GM18907 (cell line): ENCODE measurements around the gene GASK1A.

Experiments used
- ATAC-seq: cut with Tn5 transposase; IDR thresholded peaks from one replicate; pipeline ENCODE4 v1.9.1; 2021; ENCODE audit warnings: mild to moderate bottlenecking, moderate library complexity; ENCODE audit not compliant: unreplicated experiment

GASK1A gene

DNA sequence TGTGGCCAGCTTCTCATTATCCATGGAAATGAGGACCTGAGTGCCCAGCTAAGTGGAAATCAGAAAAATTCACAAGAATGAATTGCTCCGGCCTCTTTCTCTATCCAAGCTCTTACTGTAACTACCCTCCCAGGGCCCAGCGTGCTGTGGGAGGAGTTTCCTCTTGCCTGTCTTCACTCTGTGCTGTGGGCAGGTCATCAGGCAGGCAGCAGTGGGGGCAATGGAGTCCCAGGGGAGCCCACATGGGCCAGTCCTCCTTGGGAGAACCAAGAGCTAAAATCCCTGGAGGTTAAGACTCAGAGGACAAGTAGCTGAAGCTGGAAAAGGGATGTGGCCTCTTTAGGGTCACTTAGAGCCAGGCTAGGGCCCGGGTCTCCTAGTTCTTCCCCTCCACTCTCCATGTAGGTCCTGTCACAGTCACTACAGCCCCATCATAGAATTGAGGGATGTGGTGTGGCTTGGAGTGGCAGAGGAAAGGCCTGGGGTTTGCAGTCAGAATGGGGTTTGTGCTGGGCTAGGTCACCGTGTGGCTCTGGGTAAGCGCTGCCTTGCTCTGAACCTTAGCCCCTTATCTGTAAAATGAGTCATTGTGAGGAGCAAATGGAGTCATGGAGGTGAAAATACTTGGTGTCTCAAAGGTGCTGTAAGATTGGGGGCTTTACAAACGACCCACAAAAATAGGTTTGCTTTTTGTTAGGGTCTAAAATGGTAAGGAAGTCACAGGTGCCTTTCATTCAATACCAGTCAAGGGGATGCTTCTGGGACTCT, 3.7 kb downstream of the GASK1A start:
- no peak for ATAC-seq

DNA sequence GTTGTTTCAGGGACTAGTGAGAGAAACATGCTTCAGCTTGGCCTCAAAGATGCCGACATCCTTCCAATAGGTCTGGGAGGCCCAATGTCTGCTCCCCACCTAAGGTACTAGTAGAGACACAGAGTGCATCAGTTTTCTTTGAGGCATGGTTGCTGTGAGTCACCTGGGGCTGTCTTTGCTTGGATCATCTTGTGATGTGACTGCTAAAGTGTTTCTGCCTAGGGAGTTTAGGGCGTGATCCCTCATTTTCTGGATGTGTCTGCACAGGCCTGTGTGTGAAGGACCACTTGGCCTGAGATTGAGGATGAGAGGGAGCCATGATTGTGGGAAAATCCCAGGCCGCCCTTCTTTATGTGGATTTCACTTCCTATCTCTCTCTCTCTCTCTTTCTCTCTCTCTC, 4.8 kb downstream of the GASK1A start:
- no peak for ATAC-seq

GRCh38 chr3:42984701-42985100, 5.6 kb downstream of the GASK1A start:
- no peak for ATAC-seq

DNA sequence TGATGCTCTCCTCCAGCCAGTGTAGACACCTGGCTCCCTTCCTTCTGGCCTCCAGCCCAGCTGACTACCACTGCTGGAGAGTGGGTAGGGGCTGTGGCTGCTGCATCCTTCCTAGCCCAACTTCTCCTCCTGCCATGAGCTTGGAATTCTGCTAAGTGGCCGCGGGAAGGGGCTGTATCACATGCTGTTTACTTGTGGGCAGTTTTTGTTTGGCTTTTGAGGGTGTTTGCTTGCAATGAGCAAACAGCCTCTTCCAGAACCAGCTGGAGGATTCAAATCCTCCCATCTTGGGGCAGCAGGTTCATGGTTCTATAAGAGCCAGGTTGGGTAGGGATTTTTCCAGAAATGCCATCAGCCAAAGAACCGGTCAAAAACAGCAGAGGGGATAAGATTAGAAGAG, 9.0 kb downstream of the GASK1A start:
- ATAC-seq = no peak

DNA sequence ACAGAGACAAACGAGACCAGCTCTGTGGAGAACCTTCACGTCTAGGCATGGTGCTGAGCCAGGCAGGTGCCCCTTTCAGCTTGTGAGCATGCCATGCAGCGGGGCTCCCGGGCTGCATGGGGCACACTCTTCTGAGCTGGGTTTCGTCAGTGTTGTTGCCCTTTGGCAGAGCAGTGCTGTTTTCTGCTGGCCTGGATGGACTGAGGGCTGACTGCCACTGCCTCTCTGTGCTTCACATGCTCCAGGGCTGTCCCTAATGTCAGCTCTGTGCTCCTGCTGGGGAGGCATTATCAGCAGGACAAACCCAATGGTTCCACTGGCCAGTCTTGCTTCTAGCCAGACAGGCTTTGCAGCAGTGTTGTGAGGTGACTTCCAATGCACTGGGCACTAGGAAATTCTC, 9.5 kb downstream of the GASK1A start:
- ATAC-seq = no peak

GRCh38 chr3:42991341-42992315, 12.5 kb downstream of the GASK1A start:
- no peak for ATAC-seq

DNA sequence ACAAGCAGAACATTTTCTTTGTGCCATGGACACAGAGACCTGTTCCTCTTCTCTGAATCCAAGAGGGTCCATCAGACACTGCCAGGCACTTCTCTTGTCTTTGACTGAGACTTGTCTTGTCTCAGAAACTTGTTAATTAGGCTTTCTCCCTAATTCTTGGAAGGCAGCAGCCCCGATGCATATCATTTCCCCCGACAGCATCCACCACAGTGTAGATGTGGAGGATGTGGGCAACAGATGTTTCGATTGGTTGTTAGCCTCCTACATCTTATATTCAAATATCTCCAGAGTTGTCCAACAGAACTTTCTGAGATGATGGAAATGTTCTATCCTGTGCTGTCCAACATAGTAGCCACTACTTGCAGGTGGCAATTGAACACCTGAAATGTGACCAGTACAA, 15.5 kb downstream of the GASK1A start:
- no peak for ATAC-seq

- ATAC-seq = no peak
Measured at GRCh38 chr3:42996021-42996420, 16.9 kb downstream of the GASK1A start.

- no peak for ATAC-seq
Measured at GRCh38 chr3:42996633-42997075, 17.5 kb downstream of the GASK1A start.

DNA sequence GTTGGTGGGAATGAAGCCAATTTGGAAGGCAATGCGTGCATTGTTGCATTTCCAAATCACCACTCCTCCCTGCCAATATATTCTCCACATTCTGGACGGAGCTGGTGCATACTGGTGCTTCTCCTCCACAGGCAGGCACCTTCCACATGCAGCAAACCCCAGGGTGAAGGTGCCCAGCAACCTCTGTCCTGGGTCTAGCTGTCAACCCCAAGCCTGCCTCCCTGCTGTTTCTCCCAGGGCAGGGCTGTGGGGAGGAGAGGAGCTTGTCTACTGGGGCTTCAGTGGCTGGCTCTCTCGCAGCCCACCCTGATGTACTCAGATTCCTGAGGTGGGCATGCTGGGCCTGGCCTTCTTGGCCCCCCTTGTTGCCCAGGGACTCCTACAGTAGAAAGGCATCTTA, 20.1 kb downstream of the GASK1A start:
- no peak for ATAC-seq

GRCh38 chr3:42999632-43000031, 20.5 kb downstream of the GASK1A start:
- ATAC-seq = no peak

DNA sequence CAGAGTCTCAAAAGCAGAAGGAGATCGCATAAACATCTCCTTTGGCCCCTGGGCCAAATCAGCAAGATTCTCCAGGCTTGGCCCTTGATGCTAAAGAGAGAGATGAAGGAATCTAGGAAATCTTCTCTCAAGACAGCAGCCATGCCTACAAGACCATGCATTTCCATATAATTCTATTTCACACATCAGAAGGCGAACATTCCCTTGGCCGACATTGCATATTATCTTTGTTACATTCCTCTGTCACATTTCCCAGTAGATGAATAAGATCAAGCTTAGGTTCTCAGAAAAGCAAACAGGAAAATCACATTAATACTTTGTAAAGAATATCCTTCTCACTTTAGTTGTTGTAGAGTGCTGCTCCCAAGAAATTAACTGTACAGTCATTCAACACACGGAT, 21.3 kb downstream of the GASK1A start:
- no peak for ATAC-seq

DNA sequence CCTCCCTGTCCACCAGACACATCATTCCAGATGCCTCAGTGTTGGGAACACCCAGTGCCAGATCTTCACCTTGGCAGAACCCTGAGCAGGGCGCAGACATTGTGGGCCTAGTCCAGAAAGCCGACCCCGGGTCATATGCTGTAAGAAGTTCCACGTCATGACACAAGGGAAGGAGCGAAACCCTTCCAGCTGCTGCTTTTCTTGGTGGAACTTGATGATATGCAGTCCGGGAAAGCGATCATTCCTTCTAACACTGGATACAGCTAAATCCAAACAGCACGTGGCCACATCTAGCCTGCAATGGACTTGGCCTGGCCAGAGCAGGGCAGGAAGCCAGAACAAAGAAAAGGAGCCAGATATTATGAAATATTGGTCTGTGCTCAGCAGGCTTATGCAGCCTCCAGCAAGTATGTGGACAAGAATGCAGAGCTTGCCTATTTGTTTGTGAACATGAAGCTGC, 22.0 kb downstream of the GASK1A start:
- ATAC-seq = no peak

DNA sequence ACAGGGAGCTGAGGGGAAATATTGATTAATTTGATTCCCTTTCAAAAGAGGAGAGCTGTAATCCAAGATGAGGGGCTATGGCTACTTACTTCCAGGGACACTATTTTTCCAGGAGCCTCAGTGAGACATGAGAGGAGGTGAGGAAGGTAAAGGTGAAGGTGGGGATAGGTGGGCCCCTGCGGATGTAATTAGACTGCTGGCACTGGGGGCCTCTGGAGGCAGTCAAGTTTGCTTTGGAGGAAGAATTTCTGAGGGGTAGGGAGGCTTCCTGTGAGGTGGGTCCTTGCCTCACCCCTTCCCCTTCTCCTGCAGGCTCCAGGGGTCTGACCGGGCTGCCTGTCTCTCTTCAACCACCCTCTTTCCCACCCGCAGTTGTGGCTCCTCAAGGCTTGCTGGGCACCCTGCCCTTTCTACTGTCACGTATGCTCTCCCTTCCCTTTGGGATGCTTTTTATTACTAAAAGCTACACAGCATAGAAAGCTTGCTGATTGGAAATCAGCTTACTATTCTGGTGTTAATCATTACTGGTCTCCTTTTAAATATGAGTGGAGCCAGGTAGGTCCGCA, 22.5 kb downstream of the GASK1A start:
- no peak for ATAC-seq

GRCh38 chr3:43004282-43004681, 25.2 kb downstream of the GASK1A start:
- no peak for ATAC-seq

DNA sequence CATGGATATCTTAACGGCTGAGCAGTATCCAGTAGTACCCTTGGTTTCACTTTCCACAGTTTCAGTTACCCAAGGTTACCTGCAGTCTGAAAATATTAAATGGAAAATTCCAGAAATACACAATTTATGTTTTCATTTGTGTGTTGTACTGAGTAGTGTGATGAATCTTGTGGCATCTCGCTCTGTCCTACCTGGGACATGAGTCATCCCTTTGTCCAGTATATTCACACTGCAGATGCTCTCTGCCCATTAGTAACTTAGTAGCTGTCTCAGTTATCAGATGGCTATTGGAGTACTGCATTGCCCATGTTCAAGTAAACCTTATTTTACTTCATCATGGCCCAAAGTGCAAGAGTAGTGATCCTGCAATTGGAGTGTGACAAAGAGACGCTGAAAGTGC, 26.1 kb downstream of the GASK1A start:
- ATAC-seq = no peak

DNA sequence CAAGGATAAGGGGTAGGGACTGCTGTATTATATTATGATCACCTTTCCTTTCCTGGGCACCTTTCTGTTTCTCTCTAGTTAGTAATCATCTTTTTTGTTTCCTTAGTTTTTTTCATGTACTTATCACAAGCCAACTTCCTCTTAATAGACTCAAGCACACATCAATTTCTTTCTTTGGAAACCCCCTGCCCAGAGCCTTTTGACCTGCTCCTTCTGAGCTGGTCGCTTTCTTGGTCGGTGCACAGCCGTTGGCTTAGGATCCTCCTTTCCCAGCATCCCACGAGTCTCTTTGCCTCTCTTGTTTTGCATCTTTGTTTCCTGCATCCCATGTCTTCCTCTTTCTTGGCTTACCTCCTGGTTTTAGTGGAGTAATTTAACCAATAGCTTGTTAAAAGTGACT, 26.9 kb downstream of the GASK1A start:
- ATAC-seq = no peak

DNA sequence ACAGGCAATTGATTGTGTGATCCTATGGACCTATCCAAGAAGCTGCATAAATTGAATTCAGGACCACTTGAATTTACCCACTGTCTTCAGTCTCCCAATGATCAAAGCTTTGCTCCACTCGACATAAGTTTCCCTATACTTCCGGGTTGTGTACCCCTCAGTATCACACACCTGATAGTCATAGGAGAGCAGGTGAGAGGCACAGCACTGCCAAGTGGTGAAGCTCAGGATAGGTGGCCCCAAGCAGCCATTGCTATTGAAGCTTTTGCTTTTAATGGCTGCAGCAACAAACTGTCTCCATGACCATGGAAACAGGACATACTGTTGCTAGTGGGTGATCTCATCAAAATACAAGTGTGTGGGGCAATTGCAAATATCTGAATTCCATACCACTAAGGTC, 27.7 kb downstream of the GASK1A start:
- no peak for ATAC-seq

DNA sequence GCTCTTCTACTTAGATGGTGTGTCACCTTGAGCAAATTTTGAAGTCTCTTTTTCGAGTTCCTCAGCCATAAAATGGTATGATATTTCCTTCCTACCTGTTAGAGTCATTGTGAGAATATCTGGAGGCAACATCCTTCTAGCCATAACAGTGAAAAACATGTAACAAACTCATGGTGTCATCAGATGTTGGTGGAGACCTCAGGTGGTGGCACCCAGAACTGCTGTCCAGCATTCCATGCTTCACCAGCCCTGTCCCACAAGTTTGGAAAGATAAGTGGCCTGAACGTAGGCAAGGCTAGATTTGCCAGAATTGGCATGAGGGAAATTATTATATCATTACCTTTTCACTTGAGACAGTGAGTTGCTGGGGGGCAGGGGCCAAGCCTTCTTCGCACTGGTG, 30.4 kb downstream of the GASK1A start:
- no peak for ATAC-seq

DNA sequence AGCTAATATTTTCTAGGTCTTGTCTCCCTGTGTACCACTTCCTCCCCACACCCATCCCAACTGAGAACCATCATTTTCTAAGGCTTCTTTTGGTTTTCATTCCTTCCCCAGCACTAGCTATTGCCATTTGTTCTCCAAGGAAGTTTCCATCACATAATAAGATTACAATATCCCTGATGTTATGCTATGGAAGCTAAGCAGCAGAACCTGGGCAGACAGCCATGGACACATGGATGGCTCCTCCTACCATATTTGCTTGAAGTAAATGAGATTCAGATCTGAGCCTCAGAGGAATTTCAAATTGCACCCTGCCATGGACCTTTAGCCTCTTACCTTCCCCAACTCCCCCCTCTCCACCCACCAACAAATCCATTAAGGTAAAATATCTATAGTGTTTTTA, 31.5 kb downstream of the GASK1A start:
- ATAC-seq = no peak

DNA sequence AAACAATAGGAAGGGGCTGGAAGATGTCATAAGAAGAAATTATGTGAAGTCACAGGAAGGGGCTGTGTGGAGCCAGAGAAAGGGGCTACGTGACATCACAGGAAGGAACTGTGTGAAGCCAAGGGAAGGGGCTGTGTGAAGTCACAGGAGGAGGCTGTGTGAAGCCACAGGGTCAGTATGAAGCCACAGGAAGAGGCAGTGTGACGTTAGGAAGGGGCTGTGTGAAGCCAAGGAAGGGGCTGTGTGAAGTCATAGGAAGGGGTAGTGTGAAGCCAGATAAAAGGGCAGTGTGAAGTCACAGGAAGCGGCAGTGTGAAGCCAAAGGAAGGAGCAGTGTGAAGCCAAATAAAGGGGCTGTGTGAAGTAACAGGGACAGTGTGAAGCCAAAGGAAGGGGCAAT, 32.5 kb downstream of the GASK1A start:
- no peak for ATAC-seq

DNA sequence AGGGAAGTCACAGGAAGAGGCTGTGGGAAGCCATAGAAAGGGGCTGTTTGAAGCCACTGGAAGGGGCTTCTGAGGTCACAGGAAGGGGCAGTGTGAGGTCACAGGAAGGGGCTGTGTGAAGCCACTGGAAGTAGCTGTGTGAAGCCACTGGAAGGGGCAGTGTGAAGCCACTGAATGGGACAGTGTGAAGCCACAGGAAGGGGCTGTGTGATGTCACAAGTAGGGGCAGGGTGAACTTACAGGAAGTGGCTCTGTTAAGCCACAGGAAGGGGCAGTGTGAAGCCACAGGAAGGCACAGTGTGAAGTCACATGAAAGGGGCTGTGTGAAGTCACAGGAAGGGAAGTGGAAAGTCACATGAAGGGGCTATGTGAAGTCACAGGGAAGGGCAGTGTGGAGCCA, 33.1 kb downstream of the GASK1A start:
- no peak for ATAC-seq
